ENCODE data around the gene CES5A.

Gene CES5A

DNA sequence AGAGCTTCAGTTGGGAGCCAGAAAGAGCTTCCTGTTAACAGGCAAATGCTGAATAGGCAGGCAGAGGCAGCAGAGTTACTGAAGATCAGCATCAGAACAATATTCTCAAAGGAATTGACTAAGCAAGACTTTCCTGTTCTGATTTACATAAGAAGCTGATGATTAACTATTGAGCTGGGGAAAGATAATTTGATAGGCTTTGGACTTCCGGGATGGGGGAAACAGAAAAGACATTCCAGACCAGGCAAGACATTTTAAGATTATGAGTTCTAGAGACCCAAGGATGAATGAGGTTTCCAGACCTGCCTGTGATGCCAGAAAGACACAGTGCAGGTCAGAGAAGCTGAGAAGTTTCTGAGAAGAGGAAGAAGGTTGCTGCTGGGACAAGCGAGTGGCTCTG is at the start of gene CES5A:
CES5A (minus strand) TSS at position 101 of the 400 bp plus-strand sequence. CDS start 152 bp downstream, outside the sequence.
- ChIA-PET CTCF (interaction anchor here (0.6 kb wide), 2 partner anchors 168 to 443 kb away, joined by 3 read pairs; no protein-coding TSS in a partner anchor), POLR2A (interaction anchor here (0.6 kb wide), 1 partner anchor 46 kb away, joined by 5 read pairs; no protein-coding TSS in a partner anchor)
- Histone ChIP-seq H3K4me1 (ENCODE audit: control insufficient read depth, insufficient read depth, low read length) (no peaks in the 10 kb centered on the region), H3K4me3 (ENCODE audit: low read depth, low read length) (no peak within 1 kb of the TSS), H3K27ac (ENCODE audit: extremely low read depth, low read depth, low read length) (no peak within 1 kb of the TSS), H3K9me3 (ENCODE audit: control insufficient read depth, insufficient read depth, low read depth, low read length) (no peaks in the 10 kb centered on the region), H3K36me3 (ENCODE audit: control insufficient read depth in 2 of 2, insufficient read depth in 1 of 2, low read length in 2 of 2) (no peaks in the 10 kb centered on the region)
- no peak for TF ChIP-seq ZNF416 (tag by site-specific recombination; IDR thresholded peaks at IDR 0.05)
- no peak for TF ChIP-seq ZNF266 (tag by site-specific recombination; IDR thresholded peaks at IDR 0.05; ENCODE audit: low read depth)
- TF ChIP-seq ZSCAN4 (tag by site-specific recombination; IDR thresholded peaks at IDR 0.05) = no peak
- TF ChIP-seq ZNF292 (tag by site-specific recombination; IDR thresholded peaks at IDR 0.05; ENCODE audit: borderline replicate concordance, low read depth) = no peak

- ChIA-PET POLR2A (no interaction called here), CTCF (interaction anchor here (0.7 kb wide), 1 partner anchor 358 kb away, joined by 3 read pairs; no protein-coding TSS in a partner anchor)
- H3K27ac ChIP-seq (ENCODE audit: extremely low read depth, low read depth, low read length) = no peak overlapping the region
- H3K9me3 ChIP-seq (ENCODE audit: control insufficient read depth, insufficient read depth, low read depth, low read length) = no peaks in the 10 kb centered on the region
- H3K36me3 ChIP-seq (ENCODE audit: control insufficient read depth in 2 of 2, insufficient read depth in 1 of 2, low read length in 2 of 2) = no peaks in the 10 kb centered on the region
- no peak overlapping the region for H3K4me3 ChIP-seq (ENCODE audit: low read depth, low read length)
- TF ChIP-seq ZNF585B (tag by site-specific recombination; IDR thresholded peaks at IDR 0.05) (no peak), ZNF114 (tag by site-specific recombination; IDR thresholded peaks at IDR 0.05) (no peak), FEZF1 (tag by site-specific recombination; IDR thresholded peaks at IDR 0.05) (no peak), ZNF560 (tag by site-specific recombination; IDR thresholded peaks at IDR 0.05; ENCODE audit: borderline replicate concordance) (no peak), ZNF140 (tag by site-specific recombination; IDR thresholded peaks at IDR 0.05) (no peak), KLF10 (tag by site-specific recombination; IDR thresholded peaks at IDR 0.05) (no peak), GLIS2 (tag by site-specific recombination; IDR thresholded peaks at IDR 0.05) (no peak), ZFP37 (tag by site-specific recombination; IDR thresholded peaks at IDR 0.05) (no peak)
- no peaks in the 10 kb centered on the region for H3K4me1 ChIP-seq (ENCODE audit: control insufficient read depth, insufficient read depth, low read length)
Observed at GRCh38 chr16:55922662-55923061, 47.5 kb upstream of the CES5A start.

GRCh38 chr16:55917373-55918160 is 42.4 kb upstream of the CES5A start:
- H3K27ac ChIP-seq (ENCODE audit: extremely low read depth, low read depth, low read length) = no peak overlapping the region
- no peak overlapping the region for H3K4me3 ChIP-seq (ENCODE audit: low read depth, low read length)
- no peaks in the 10 kb centered on the region for H3K36me3 ChIP-seq (ENCODE audit: control insufficient read depth in 2 of 2, insufficient read depth in 1 of 2, low read length in 2 of 2)
- ChIA-PET CTCF (interaction anchor here (0.7 to 0.9 kb wide), 2 partner anchors 401 to 1359 kb away, joined by 3 to 4 read pairs; no protein-coding TSS in a partner anchor), POLR2A (no interaction called here)
- no peaks in the 10 kb centered on the region for H3K4me1 ChIP-seq (ENCODE audit: control insufficient read depth, insufficient read depth, low read length)
- TF ChIP-seq ZNF202 (tag by site-specific recombination; IDR thresholded peaks at IDR 0.05; ENCODE audit: borderline replicate concordance) = no peak
- H3K9me3 ChIP-seq (ENCODE audit: control insufficient read depth, insufficient read depth, low read depth, low read length) = no peaks in the 10 kb centered on the region

GRCh38 chr16:55915096-55915827 is 40.1 kb upstream of the CES5A start:
- H3K36me3 ChIP-seq (ENCODE audit: control insufficient read depth in 2 of 2, insufficient read depth in 1 of 2, low read length in 2 of 2) = no peaks in the 10 kb centered on the region
- no peak overlapping the region for H3K27ac ChIP-seq (ENCODE audit: extremely low read depth, low read depth, low read length)
- no peak for TF ChIP-seq BCL11A (tag by site-specific recombination; IDR thresholded peaks at IDR 0.05; ENCODE audit: low read depth)
- TF ChIP-seq ZNF350 (tag by site-specific recombination; IDR thresholded peaks at IDR 0.05) = no peak
- TF ChIP-seq SP2 (tag by site-specific recombination; IDR thresholded peaks at IDR 0.05) = no peak
- TF ChIP-seq IKZF3 (tag by site-specific recombination; IDR thresholded peaks at IDR 0.05) = no peak
- TF ChIP-seq, protein P1, sequence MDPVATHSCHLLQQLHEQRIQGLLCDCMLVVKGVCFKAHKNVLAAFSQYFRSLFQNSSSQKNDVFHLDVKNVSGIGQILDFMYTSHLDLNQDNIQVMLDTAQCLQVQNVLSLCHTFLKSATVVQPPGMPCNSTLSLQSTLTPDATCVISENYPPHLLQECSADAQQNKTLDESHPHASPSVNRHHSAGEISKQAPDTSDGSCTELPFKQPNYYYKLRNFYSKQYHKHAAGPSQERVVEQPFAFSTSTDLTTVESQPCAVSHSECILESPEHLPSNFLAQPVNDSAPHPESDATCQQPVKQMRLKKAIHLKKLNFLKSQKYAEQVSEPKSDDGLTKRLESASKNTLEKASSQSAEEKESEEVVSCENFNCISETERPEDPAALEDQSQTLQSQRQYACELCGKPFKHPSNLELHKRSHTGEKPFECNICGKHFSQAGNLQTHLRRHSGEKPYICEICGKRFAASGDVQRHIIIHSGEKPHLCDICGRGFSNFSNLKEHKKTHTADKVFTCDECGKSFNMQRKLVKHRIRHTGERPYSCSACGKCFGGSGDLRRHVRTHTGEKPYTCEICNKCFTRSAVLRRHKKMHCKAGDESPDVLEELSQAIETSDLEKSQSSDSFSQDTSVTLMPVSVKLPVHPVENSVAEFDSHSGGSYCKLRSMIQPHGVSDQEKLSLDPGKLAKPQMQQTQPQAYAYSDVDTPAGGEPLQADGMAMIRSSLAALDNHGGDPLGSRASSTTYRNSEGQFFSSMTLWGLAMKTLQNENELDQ (tag by site-specific recombination; IDR thresholded peaks at IDR 0.05; ENCODE audit: low read depth) = no peak
- no peak for TF ChIP-seq ZNF549 (tag by site-specific recombination; IDR thresholded peaks at IDR 0.05)
- no peaks in the 10 kb centered on the region for H3K4me1 ChIP-seq (ENCODE audit: control insufficient read depth, insufficient read depth, low read length)
- ChIA-PET POLR2A (no interaction called here), CTCF (no interaction called here)
- H3K9me3 ChIP-seq (ENCODE audit: control insufficient read depth, insufficient read depth, low read depth, low read length) = no peaks in the 10 kb centered on the region
- no peak overlapping the region for H3K4me3 ChIP-seq (ENCODE audit: low read depth, low read length)

Data from HEK293 (cell line).